Measurements from ENCODE around the gene AAMP. TPM values are rescaled to one million over a fixed set of nuclear protein-coding genes. Genes with fewer than 3 reads are reported as not detected.
"Not testable (repeated sequence)": the region's sequence is repeated elsewhere in the genome, so short reads cannot be mapped to it uniquely, and the experiment has no call there.

Gene AAMP
- total RNA-seq: 27.1 TPM

DNA sequence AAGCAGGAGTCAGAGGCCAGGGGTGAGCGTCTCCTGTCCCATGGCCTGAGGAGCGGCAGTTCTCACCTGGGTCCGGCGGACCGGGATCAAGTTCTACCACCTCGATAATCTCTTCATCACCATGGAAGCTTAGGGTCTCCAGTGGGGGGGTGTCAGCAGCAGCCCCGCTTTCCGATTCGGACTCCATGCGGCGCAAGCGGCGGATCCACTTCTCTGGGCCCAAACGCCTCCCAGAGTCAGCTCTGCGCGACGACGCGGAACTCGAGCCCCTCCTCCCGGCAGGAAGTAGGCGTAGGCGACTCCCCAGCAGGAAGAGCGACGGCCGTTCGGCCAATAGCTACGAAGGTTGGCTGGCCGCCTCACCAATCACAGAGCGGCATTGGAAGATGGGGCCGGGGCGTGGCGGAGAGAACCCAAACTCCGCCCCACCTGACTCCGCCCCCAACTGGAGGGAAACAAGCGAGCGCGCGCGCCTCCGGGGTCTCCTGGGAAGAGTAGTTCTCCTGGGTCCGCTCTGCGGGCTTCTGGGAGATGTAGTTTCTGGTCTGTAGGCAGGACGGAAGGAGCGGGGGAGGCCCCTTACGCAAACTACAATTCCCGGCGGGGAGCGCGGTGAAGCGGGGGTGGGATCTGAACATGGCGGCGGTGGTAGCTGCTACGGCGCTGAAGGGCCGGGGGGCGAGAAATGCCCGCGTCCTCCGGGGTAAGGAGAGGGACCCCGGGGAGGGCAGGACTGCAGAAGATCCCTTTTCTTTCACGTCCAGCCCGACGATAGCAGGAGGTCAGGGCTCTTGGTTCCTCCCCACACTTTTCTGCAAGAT is at the start of gene AAMP, which contains the start of gene PNKD:
TSS of gene AAMP (minus strand) at position 238 of the 821 bp plus-strand sequence. CDS start at position 187, 51 bp downstream.
TSS of gene PNKD (plus strand) at position 620 of the 821 bp plus-strand sequence. CDS start at position 637, 17 bp downstream.
- no peaks in the 10 kb centered on the region for H3K9me3 ChIP-seq (ENCODE audit: low read depth, low read length)
- no peaks in the 10 kb centered on the region for H3K27me3 ChIP-seq (ENCODE audit: insufficient read depth, low read length)
- H3K4me3 ChIP-seq (ENCODE audit: low read length): peak within 1 kb of the TSS; percentile 93
- peaks cover 43% of the 10 kb centered on the region for H3K4me1 ChIP-seq (ENCODE audit: insufficient read depth, low read length)

DNA sequence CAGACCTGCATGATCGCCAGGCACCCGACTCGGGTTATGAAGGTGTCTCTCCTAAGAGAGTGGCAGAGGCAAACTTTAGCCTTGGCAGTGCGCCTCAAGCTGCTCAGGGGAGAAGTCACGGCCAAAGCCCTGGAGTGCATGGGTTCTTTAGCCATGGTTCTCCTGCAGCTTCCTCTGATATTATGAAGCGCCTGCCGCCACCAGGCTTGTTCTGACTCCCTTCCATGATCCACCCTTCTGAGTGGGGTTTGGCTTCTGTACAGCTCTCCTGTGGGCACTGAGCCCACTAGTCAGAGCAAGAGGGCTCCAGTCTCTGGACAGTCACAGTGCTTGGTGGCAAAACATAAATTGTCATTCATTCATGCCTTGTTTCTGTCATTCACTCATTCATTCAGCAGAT is 48.3 kb upstream of the AAMP start:
- Histone ChIP-seq H3K4me1 (ENCODE audit: insufficient read depth, low read length) (peaks cover 70% of the 10 kb centered on the region), H3K9me3 (ENCODE audit: low read depth, low read length) (no peaks in the 10 kb centered on the region), H3K27me3 (ENCODE audit: insufficient read depth, low read length) (no peaks in the 10 kb centered on the region), H3K4me3 (ENCODE audit: low read length) (no peak overlapping the region)

GRCh38 chr2:218317835-218318234 is 47.9 kb upstream of the AAMP start:
- Histone ChIP-seq H3K4me3 (ENCODE audit: low read length) (no peak overlapping the region), H3K4me1 (ENCODE audit: insufficient read depth, low read length) (peaks cover 74% of the 10 kb centered on the region), H3K27me3 (ENCODE audit: insufficient read depth, low read length) (no peaks in the 10 kb centered on the region), H3K9me3 (ENCODE audit: low read depth, low read length) (no peaks in the 10 kb centered on the region)

DNA sequence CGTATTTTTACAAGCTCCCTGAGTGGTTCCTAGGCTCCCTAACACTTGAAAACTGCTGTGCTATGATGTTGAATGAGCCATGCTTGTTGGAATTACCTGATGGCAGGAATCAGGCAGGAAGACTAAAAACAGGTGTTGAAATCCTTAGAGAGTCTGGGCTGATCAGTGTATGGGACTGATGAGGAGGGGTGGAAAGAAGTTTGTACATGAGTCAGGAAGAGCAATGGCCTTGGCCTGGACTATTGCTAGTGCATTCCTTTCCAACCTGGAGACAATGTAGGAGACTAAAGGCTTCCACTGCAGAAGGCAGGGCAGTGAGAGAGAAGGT is 47.3 kb upstream of the AAMP start:
- H3K27me3 ChIP-seq (ENCODE audit: insufficient read depth, low read length): no peaks in the 10 kb centered on the region
- H3K4me3 ChIP-seq (ENCODE audit: low read length): no peak overlapping the region
- H3K9me3 ChIP-seq (ENCODE audit: low read depth, low read length): no peaks in the 10 kb centered on the region
- peaks cover 75% of the 10 kb centered on the region for H3K4me1 ChIP-seq (ENCODE audit: insufficient read depth, low read length)

GRCh38 chr2:218315397-218315796 is 45.5 kb upstream of the AAMP start:
- H3K9me3 ChIP-seq (ENCODE audit: low read depth, low read length): no peaks in the 10 kb centered on the region
- H3K27me3 ChIP-seq (ENCODE audit: insufficient read depth, low read length): no peaks in the 10 kb centered on the region
- peaks cover 58% of the 10 kb centered on the region for H3K4me1 ChIP-seq (ENCODE audit: insufficient read depth, low read length)
- no peak overlapping the region for H3K4me3 ChIP-seq (ENCODE audit: low read length)

DNA sequence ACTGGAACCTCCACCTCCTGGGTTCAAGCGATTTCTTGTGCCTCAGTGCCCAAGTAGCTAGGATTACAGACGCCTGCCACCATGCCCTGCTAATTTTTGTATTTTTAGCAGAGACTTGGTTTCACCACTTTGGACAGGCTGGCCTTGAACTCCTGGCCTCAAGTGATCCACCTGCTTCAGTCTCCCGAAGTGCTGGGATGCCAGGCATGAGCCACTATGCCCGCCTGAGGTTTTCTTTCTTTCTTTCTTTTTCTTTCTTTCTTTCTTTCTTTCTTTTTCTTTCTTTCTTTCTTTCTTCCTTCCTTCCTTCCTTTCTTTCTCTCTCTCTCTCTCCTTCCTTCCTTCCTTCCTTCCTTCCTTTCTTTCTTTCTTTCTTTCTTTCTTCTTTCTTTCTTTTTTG is 44.8 kb upstream of the AAMP start:
- H3K4me3 ChIP-seq (ENCODE audit: low read length); H3K27me3 ChIP-seq (ENCODE audit: insufficient read depth, low read length); H3K9me3 ChIP-seq (ENCODE audit: low read depth, low read length): not testable (repeated sequence)
- peaks cover 54% of the 10 kb centered on the region for H3K4me1 ChIP-seq (ENCODE audit: insufficient read depth, low read length)

DNA sequence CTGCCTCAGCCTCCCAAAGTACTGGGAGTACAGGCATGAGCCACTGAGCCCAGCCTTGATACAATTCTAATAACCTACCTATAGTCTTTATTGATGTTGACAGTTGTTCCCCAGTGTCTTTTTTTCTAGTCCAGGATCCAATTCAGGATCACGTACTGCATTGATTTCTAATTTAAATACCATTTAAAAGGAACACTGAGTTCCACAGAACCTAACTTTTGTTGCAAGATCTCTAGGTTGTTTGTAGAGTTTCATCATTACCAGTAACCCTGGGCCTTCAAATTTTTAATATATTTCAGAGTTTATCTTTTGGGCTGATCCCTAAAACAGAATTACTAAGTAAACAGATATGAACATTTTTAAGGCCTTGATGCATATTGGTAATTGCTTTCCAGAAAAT is 43.4 kb upstream of the AAMP start:
- Histone ChIP-seq H3K27me3 (ENCODE audit: insufficient read depth, low read length) (no peaks in the 10 kb centered on the region), H3K4me1 (ENCODE audit: insufficient read depth, low read length) (peaks cover 62% of the 10 kb centered on the region), H3K9me3 (ENCODE audit: low read depth, low read length) (no peaks in the 10 kb centered on the region), H3K4me3 (ENCODE audit: low read length) (no peak overlapping the region)

GRCh38 chr2:218312267-218312756 is 42.4 kb upstream of the AAMP start:
- H3K9me3 ChIP-seq (ENCODE audit: low read depth, low read length): no peaks in the 10 kb centered on the region
- no peaks in the 10 kb centered on the region for H3K27me3 ChIP-seq (ENCODE audit: insufficient read depth, low read length)
- H3K4me1 ChIP-seq (ENCODE audit: insufficient read depth, low read length): peaks cover 54% of the 10 kb centered on the region
- H3K4me3 ChIP-seq (ENCODE audit: low read length): no peak overlapping the region

GRCh38 chr2:218311541-218312266 is 41.8 kb upstream of the AAMP start:
- H3K27me3 ChIP-seq (ENCODE audit: insufficient read depth, low read length); H3K9me3 ChIP-seq (ENCODE audit: low read depth, low read length); H3K4me3 ChIP-seq (ENCODE audit: low read length): not testable (repeated sequence)
- H3K4me1 ChIP-seq (ENCODE audit: insufficient read depth, low read length): peaks cover 48% of the 10 kb centered on the region

- Histone ChIP-seq H3K4me3 (ENCODE audit: low read length) (no peak overlapping the region), H3K9me3 (ENCODE audit: low read depth, low read length) (no peaks in the 10 kb centered on the region)
Observed at GRCh38 chr2:218310853-218311540, 41.1 kb upstream of the AAMP start.

DNA sequence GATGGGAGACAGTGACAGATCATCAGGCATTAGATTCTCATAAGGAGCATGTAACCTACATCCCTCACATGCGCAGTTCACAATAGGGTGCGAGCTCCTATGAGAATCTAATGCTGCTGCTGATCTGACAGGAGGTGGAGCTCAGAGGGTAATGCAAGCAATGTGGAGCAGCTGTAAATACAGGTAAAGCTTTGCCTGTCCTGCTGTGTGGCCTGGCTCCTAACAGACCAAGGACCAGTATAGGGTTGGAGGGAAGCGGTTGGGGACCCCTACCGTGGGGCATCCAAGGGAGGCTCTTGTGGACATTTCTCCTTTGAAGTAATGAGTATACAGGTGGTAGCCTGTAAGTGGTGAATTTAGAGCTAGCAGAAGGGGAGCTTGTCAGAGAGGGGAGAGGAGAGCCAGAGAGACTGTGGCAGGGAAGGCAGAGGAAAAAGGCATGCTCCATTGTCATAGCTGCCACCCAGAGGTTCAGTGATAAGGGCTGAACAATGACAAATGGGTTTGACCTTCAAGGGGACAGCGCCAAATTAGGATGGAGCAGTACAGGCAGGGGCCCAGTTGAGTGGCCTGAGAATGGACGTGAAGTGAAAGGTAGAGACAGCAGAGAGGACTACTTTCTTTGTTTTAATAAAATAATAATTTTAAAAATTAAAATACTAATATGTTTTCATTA is 37.6 kb upstream of the AAMP start:
- H3K4me1 ChIP-seq (ENCODE audit: insufficient read depth, low read length): peaks cover 16% of the 10 kb centered on the region
- no peak overlapping the region for H3K4me3 ChIP-seq (ENCODE audit: low read length)
- no peaks in the 10 kb centered on the region for H3K27me3 ChIP-seq (ENCODE audit: insufficient read depth, low read length)
- H3K9me3 ChIP-seq (ENCODE audit: low read depth, low read length): no peaks in the 10 kb centered on the region

More at GRCh38 chr2:218310853-218311540, 41.1 kb upstream of the AAMP start:
- peaks cover 41% of the 10 kb centered on the region for H3K4me1 ChIP-seq (ENCODE audit: insufficient read depth, low read length)
- H3K27me3 ChIP-seq (ENCODE audit: insufficient read depth, low read length): no peaks in the 10 kb centered on the region

DNA sequence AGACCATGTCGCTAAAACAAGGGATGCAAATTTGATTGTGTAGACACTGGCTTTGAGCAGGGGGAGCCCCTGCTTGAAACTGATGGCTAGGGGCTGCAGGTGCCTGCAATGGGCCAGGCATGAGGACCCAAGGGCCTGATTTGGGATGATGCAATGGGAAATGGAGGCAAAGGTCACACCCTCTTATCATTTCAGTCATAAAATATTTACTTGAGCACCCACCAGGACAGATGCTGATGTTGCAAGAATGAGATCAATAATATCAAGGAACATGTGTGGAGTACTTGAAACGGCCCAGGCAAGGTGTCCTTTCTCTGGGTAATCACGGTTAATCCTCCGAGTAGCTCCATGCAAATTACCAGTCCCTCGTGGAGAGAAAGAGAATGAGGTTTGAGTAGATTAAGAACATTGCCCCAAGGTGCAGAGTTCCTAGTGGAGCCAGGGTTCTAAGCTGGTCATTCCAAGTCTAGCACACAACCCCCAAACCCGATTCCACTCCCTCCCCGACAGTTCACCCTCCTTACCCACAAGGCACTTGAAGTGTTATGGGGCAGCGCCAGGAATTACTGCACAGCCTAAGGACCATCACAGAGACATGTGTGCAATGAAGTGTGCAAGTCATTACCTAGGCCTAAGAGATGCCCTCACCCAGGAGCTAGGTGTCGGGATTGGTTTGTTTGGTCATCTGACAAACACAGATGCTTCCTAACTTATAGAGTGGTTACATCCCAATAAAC is 36.4 kb upstream of the AAMP start:
- Histone ChIP-seq H3K4me3 (ENCODE audit: low read length) (no peak overlapping the region), H3K9me3 (ENCODE audit: low read depth, low read length) (no peaks in the 10 kb centered on the region), H3K4me1 (ENCODE audit: insufficient read depth, low read length) (peaks cover 14% of the 10 kb centered on the region), H3K27me3 (ENCODE audit: insufficient read depth, low read length) (no peaks in the 10 kb centered on the region)

DNA sequence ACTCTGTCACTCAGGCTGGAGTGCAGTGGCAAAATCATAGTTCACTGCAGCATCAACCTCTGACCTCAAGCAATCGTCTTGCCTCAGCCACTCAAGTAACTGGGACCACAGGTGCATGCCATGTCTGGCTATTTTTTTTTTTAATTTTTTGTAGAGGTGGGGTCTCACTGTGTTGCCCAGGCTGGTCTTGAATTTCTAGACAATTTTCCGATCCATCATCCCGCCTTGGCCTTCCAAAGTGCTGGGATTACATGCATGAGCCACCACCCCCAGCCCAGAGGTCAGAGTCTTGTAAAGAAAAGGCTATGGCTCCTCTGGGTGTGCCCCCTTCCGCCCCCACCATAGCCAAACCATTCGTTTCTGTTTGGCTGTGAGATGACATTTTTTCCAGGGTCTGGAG is 35.4 kb upstream of the AAMP start:
- Histone ChIP-seq H3K9me3 (ENCODE audit: low read depth, low read length) (no peaks in the 10 kb centered on the region), H3K4me3 (ENCODE audit: low read length) (no peak overlapping the region), H3K27me3 (ENCODE audit: insufficient read depth, low read length) (no peaks in the 10 kb centered on the region), H3K4me1 (ENCODE audit: insufficient read depth, low read length) (peaks cover 18% of the 10 kb centered on the region)

DNA sequence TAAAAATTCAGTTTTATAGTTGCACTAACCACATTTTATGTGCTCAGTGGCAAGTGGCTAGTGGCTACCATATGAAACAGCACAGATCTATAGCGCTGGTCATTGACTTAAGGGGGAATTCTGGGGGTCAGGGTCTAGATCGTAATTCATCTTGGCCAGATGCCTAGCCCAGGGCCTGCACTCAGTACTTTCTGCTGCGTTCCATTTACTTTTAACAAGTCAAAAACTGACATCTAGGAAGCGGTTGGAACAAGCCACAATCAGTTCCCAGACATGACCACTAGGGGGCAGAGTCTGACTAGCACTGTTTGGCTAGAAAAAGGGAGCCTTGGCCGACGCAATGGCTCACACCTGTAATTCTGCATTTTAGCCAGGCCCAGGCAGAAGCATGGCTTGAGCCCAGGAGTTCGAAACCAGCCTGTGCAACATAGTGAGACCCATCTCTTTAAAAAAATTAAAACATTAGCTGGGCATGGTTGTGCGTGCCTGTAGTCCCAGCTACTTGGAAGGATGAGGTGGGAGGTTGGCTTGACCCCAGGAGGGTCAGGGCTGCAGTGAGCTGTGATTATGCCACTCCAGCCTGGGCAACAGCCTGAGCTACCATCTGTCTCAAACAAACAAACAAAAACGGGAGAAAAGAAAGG is 31.4 kb upstream of the AAMP start:
- Histone ChIP-seq H3K9me3 (ENCODE audit: low read depth, low read length) (no peaks in the 10 kb centered on the region), H3K4me3 (ENCODE audit: low read length) (no peak overlapping the region), H3K4me1 (ENCODE audit: insufficient read depth, low read length) (peaks cover 7% of the 10 kb centered on the region)

More for the DNA sequence above, 31.4 kb upstream of the AAMP start:
- no peaks in the 10 kb centered on the region for H3K27me3 ChIP-seq (ENCODE audit: insufficient read depth, low read length)

All from mononuclear cell (primary cell).